ENCODE data around the gene NBAS.
"Not testable (repeated sequence)": the region's sequence is repeated elsewhere in the genome, so short reads cannot be mapped to it uniquely, and the experiment has no call there.

The NBAS gene

GRCh38 chr2:15460112-15460620 is 101.0 kb downstream of the NBAS start:
- DNase-seq, result no peak

GRCh38 chr2:15458277-15458676 is 102.9 kb downstream of the NBAS start:
- DNase-seq, result no peak

DNA sequence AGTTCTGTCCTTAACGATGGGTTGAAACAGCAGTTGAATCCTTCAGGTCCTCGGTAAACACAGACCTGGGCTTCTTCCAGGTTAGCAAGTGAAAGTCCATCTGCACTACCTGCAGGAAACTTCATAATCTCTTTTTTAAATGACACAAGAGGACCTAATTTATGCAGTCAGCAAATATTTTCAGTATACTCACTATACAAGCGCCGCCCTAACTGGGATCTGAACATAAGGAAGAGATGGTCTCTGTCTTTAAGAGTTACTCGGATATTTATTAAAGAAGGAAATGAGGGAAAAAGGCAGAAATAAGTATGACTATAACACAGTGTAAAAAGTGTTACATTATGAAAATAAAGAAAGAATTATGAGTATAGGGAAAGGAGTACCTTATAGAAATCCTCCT is 103.3 kb downstream of the NBAS start:
- DNase-seq, result no peak

DNA sequence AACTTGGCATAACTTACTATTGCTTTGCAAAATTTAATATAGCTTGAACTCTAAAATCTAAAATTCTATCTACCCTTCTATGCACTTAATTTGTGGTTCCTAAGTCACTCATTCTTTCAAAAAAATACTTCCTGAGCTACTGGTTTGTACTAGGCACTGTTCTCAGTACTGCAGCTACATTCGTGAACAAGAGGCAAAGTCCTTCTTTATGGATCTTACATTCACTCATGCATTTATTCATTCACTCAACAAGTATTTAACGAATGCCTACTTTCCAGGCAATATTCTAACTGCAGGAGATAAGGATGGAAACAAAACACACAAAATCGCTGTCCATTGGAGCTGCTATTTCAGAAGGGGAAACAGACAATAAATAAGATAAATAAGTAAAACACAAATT is 104.8 kb downstream of the NBAS start:
- DNase-seq, result no peak

DNA sequence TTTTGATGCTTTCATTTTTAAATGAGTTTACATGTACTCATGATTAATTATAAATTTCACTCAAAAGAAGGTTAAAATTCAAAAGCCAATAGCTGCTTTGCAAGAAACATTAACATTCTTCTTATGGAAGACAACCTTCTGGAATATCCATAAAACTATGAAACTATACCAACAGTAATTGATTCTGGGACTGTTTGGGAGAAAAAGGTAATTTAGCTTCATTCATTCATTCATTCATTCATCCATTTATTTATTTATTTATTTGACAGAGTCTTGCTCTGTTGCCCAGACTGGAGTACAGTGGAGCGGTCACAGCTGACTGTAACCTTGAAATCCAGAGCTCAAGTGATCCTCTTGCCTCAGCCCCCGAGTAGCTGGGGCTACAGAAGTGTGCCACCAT is 110.3 kb downstream of the NBAS start:
- no peak for DNase-seq

GRCh38 chr2:15449556-15450236 is 111.4 kb downstream of the NBAS start:
- no peak for DNase-seq

DNA sequence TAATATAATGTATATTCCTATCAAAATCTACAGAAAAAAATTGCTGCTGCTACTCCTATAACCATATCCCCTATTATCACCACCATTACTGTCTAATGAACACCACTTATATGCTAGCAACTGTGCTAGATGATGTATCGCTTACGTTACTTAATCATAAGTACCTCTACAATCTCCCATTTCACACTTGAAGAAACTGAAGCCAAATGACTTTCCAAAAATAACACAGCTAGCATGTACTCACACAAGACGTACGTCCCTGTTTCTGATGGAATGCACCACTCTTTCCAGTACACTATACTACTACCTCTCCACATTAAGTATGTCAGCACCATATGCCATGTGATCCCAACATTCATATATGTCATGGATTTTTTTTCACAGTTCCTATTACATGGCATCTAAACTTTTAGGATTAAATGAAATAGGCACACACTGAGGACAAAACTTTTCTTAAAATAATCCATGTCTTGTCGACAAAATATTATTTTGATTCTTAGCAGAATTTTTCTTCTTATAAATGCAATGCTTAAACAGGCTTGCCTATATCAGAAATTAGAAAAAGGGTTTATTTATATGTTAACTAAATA is 112.8 kb downstream of the NBAS start:
- no peak for DNase-seq

- no peak for DNase-seq
These were observed 113.8 kb downstream of the NBAS start for GRCh38 chr2:15447381-15447780.

- no peak for DNase-seq
These were observed 114.2 kb downstream of the NBAS start for GRCh38 chr2:15446961-15447360.

- no peak for DNase-seq
These were observed 115.1 kb downstream of the NBAS start for GRCh38 chr2:15445891-15446562.

- DNase-seq, result not testable (repeated sequence)
These were observed 121.2 kb downstream of the NBAS start for GRCh38 chr2:15439768-15440524.

GRCh38 chr2:15439366-15439765 is 121.8 kb downstream of the NBAS start:
- not testable (repeated sequence) for DNase-seq

GRCh38 chr2:15436195-15436594 is 124.9 kb downstream of the NBAS start:
- no peak for DNase-seq

GRCh38 chr2:15435474-15435873 is 125.7 kb downstream of the NBAS start:
- no peak for DNase-seq

- DNase-seq, result no peak
These were observed 128.4 kb downstream of the NBAS start for GRCh38 chr2:15432642-15433256.

DNA sequence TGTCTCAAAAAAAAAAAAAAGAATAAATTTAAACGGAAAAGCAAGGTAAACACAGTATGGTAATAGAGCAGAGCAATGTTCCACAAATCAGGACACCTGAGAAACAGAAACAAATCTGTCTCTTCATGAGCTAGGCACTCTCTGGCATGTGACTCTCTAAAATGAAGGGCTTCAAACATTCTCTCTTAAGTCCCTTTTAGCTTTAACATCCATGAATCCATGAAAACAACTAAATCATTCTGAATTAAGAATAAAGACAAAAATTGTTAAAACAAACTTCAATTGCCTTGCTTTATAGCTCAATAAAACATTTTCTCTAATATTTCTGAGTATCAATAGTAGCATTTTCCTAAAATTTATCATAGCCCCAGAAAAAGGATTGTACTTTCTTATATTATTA is 132.1 kb downstream of the NBAS start:
- no peak for DNase-seq

DNA sequence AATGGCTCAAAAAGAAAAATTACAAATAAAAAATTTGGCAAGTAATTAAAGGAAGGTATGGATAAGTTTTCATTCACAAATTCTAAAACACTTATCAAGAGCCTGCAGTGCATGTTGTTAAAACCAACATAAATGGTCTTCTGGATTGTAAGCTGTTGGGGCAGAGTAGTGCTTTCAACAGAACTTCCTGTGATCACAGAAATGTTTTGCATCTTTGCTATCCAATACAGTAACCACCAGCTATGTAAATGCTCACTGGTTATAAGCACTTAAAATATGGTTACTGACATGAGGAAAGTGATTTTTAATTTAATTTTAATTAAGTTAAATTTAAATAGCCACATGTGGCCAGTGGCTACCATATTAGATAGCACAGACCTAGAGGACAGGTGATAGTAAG is 133.1 kb downstream of the NBAS start:
- DNase-seq, result no peak

DNA sequence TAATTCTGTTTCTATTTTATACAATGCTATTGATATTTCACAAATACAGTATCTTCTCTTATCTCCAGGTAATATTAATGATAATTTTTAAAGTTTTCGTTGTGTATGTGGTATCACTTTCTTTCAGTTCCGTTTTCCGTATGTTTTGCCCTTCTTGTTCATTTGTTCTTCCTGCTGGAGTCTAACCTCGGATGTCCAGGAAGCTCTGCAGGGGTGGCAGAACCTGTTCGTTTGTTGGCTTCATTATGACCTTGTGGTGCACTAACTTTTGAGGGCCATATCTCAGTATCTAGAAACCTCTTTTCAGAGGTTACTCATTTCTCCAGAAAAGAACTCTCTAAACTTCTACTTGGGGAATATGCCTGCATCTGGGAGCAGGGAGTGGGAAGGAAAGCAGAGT is 134.5 kb downstream of the NBAS start:
- DNase-seq, result no peak

DNA sequence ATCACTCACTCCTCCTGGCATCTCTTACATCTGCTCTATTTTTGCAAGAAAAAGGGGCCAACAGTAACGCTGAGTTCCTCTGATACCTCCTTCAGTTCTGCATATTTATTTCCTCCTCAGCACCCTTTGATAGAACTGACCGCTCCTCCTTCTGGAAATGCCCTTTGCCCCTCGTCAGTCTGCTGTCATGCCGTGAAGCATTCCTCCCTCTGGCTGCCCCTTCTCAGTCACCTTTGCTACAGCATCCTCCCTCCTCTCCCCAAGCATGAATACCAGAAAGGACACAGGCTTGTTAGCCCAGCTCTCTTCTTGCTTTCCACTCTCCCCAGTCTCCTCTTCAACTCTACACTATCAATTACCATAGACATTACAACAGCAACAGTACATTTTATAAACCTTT is 135.4 kb downstream of the NBAS start:
- no peak for DNase-seq

- DNase-seq, result no peak
These were observed 139.4 kb downstream of the NBAS start for GRCh38 chr2:15421753-15422152.

GRCh38 chr2:15415748-15416147 is 145.4 kb downstream of the NBAS start:
- no peak for DNase-seq

GRCh38 chr2:15412779-15413178 is 148.4 kb downstream of the NBAS start:
- no peak for DNase-seq

- no peak for DNase-seq
These were observed 148.8 kb downstream of the NBAS start for GRCh38 chr2:15412309-15412708.

Measured in fibroblast of skin of scalp (primary cell).